ENCODE measurements around the gene LPAR6. TPM values are rescaled to one million over a fixed set of nuclear protein-coding genes. Genes with fewer than 3 reads are reported as not detected.
"Not testable (repeated sequence)": the region's sequence is repeated elsewhere in the genome, so short reads cannot be mapped to it uniquely, and the experiment has no call there.

The LPAR6 gene, protein sequence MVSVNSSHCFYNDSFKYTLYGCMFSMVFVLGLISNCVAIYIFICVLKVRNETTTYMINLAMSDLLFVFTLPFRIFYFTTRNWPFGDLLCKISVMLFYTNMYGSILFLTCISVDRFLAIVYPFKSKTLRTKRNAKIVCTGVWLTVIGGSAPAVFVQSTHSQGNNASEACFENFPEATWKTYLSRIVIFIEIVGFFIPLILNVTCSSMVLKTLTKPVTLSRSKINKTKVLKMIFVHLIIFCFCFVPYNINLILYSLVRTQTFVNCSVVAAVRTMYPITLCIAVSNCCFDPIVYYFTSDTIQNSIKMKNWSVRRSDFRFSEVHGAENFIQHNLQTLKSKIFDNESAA
- total RNA-seq (2014; rRNA removed; shearing (Covaris generic)): 2.8 and 8.1 TPM in 2 replicates
- polyA plus RNA-seq (2016; fragmentation: Nextera tagmentation; extraction: Ambion mirVana): 3.8 and 6.6 TPM in 2 replicates

DNA sequence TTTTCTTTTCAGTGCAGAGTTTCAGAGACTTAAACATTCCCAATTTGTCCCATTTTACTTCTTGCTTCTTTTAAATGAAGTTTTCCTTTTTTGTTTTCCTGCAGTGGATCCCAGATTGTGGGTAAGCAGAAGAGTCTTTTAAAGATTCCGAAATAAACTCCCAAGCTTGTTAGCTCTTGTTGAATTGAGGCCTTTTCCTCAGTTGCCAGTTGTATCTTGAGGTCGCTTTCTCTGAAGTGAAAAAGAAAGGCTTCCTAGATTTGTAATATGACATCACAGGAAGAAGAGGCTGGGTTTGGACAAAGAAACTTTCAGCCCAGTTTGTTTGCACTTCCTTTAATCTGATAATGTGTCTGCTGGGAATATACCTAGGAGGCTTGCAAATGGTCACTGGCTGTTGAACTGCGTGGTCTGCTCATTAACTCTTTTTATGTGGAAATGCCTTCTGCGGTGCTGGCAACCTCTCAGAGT, at the start of gene LPAR6:
Gene LPAR6 (minus strand): TSS at position 233 of the 471 bp plus-strand sequence. CDS start 690 bp downstream, outside the sequence.
- DNase-seq: peak; percentile 79
- no peaks in the 10 kb centered on the region for H3K9me2 ChIP-seq (ENCODE audit: insufficient read depth)
- peak within 1 kb of the TSS; percentile 83 for H3K27ac ChIP-seq
- 4 to 6% methylated on average over 4 of the region's 4 CpGs for WGBS, 2 experiments (ENCODE audit: low coverage in 1 of 2, low lambda C conversion rate in 2 of 2, missing lambda C conversion rate in 2 of 2)
- H3K4me1 ChIP-seq (ENCODE audit: insufficient read depth): peaks cover 5% of the 10 kb centered on the region; the same call in 1 of the 2 replicates
- peaks cover 4% of the 10 kb centered on the region; the same call in 1 of the 2 replicates for H3K36me3 ChIP-seq (ENCODE audit: low read depth)
- no peaks in the 10 kb centered on the region for H3K9me3 ChIP-seq (ENCODE audit: low read depth)
- peaks cover 70% of the 10 kb centered on the region for H3K79me2 ChIP-seq (ENCODE audit: insufficient read depth)
- no peak for TF ChIP-seq EZH2phosphoT487 (IDR thresholded peaks at IDR 0.05; ENCODE audit: insufficient read depth, low read depth)
- no peak for TF ChIP-seq EZH2 (IDR thresholded peaks at IDR 0.05; ENCODE audit: insufficient read depth, poor library complexity, severe bottlenecking)
- peak within 1 kb of the TSS; percentile 97 for H3K4me2 ChIP-seq (ENCODE audit: unreplicated experiment)
- peak within 1 kb of the TSS; percentile 84 for H3K4me3 ChIP-seq
- no peaks in the 10 kb centered on the region for H3K27me3 ChIP-seq (replicated peaks; ENCODE audit: insufficient read depth)
- peak within 1 kb of the TSS; percentile 84 for H3K9ac ChIP-seq
- peak within 1 kb of the TSS; percentile 77 for H2AFZ ChIP-seq
- peaks cover 16% of the 10 kb centered on the region; the same call in 1 of the 2 replicates for H3F3A ChIP-seq (ENCODE audit: insufficient read depth)
- no peaks in the 10 kb centered on the region for H4K20me1 ChIP-seq (ENCODE audit: insufficient read depth)
- in situ Hi-C loops (cut with MboI): no loop called here

GRCh38 chr13:48457578-48458242, 44.8 kb upstream of the LPAR6 start:
- H3F3A ChIP-seq (ENCODE audit: insufficient read depth): no peaks in the 10 kb centered on the region
- no peak overlapping the region for H3K4me3 ChIP-seq
- no peaks in the 10 kb centered on the region for H4K20me1 ChIP-seq (ENCODE audit: insufficient read depth)
- H2AFZ ChIP-seq: no peak overlapping the region
- H3K4me1 ChIP-seq (ENCODE audit: insufficient read depth): no peaks in the 10 kb centered on the region
- no peak overlapping the region for H3K9ac ChIP-seq
- in situ Hi-C loops (cut with MboI): no loop called here
- 84 to 88% methylated on average over 25 to 26 of the region's 28 CpGs for WGBS, 2 experiments (ENCODE audit: low coverage in 1 of 2, low lambda C conversion rate in 2 of 2, missing lambda C conversion rate in 2 of 2)
- H3K9me3 ChIP-seq (ENCODE audit: low read depth): no peaks in the 10 kb centered on the region
- peaks cover 11% of the 10 kb centered on the region for H3K79me2 ChIP-seq (ENCODE audit: insufficient read depth)
- peaks cover 47% of the 10 kb centered on the region for H3K36me3 ChIP-seq (ENCODE audit: low read depth)
- no peak overlapping the region for H3K27ac ChIP-seq
- H3K4me2 ChIP-seq (ENCODE audit: unreplicated experiment): no peak overlapping the region
- no peak for TF ChIP-seq EZH2 (IDR thresholded peaks at IDR 0.05; ENCODE audit: insufficient read depth, poor library complexity, severe bottlenecking)
- TF ChIP-seq EZH2phosphoT487 (IDR thresholded peaks at IDR 0.05; ENCODE audit: insufficient read depth, low read depth): no peak
- DNase-seq: no peak
- no peaks in the 10 kb centered on the region for H3K27me3 ChIP-seq (replicated peaks; ENCODE audit: insufficient read depth)
- no peaks in the 10 kb centered on the region; the same call in 1 of the 2 replicates for H3K9me2 ChIP-seq (ENCODE audit: insufficient read depth)

- WGBS, 2 experiments (ENCODE audit: low coverage in 1 of 2, low lambda C conversion rate in 2 of 2, missing lambda C conversion rate in 2 of 2): 92 to 95% methylated on average over 10 of the region's 10 CpGs
Observed at GRCh38 chr13:48456546-48456945, 43.6 kb upstream of the LPAR6 start.

GRCh38 chr13:48451196-48451595, 38.3 kb upstream of the LPAR6 start:
- not testable (repeated sequence) for H4K20me1 ChIP-seq (ENCODE audit: insufficient read depth)

More at GRCh38 chr13:48456546-48456945, 43.6 kb upstream of the LPAR6 start:
- in situ Hi-C loops (cut with MboI): no loop called here
- Histone ChIP-seq H3K27me3 (replicated peaks; ENCODE audit: insufficient read depth) (no peaks in the 10 kb centered on the region), H3F3A (ENCODE audit: insufficient read depth) (peaks cover 11% of the 10 kb centered on the region), H3K79me2 (ENCODE audit: insufficient read depth) (peaks cover 21% of the 10 kb centered on the region), H3K27ac (no peak overlapping the region), H3K9me3 (ENCODE audit: low read depth) (no peaks in the 10 kb centered on the region), H4K20me1 (ENCODE audit: insufficient read depth) (no peaks in the 10 kb centered on the region), H3K4me1 (ENCODE audit: insufficient read depth) (no peaks in the 10 kb centered on the region), H3K9ac (no peak overlapping the region), H3K4me2 (ENCODE audit: unreplicated experiment) (no peak overlapping the region), H3K9me2 (ENCODE audit: insufficient read depth) (no peaks in the 10 kb centered on the region; the same call in 1 of the 2 replicates), H3K4me3 (no peak overlapping the region), H2AFZ (no peak overlapping the region), H3K36me3 (ENCODE audit: low read depth) (peaks cover 44% of the 10 kb centered on the region)
- no peak for TF ChIP-seq EZH2 (IDR thresholded peaks at IDR 0.05; ENCODE audit: insufficient read depth, poor library complexity, severe bottlenecking)
- TF ChIP-seq EZH2phosphoT487 (IDR thresholded peaks at IDR 0.05; ENCODE audit: insufficient read depth, low read depth): no peak
- no peak for DNase-seq

More at GRCh38 chr13:48451196-48451595, 38.3 kb upstream of the LPAR6 start:
- H3F3A ChIP-seq (ENCODE audit: insufficient read depth): peaks cover 63% of the 10 kb centered on the region
- peaks cover 32% of the 10 kb centered on the region for H3K4me1 ChIP-seq (ENCODE audit: insufficient read depth)
- H3K9me2 ChIP-seq (ENCODE audit: insufficient read depth); H2AFZ ChIP-seq; in situ Hi-C loops (cut with MboI); H3K9me3 ChIP-seq (ENCODE audit: low read depth); H3K27ac ChIP-seq; H3K27me3 ChIP-seq (replicated peaks; ENCODE audit: insufficient read depth); H3K4me2 ChIP-seq (ENCODE audit: unreplicated experiment); H3K4me3 ChIP-seq; H3K9ac ChIP-seq: not testable (repeated sequence)
- peaks cover 21% of the 10 kb centered on the region for H3K36me3 ChIP-seq (ENCODE audit: low read depth)
- H3K79me2 ChIP-seq (ENCODE audit: insufficient read depth): peaks cover 54% of the 10 kb centered on the region
- DNase-seq: peak; percentile 25

All from GM23248 (cell line).